ENCODE data around the gene GPR183. TPM values are rescaled to one million over a fixed set of nuclear protein-coding genes. Genes with fewer than 3 reads are reported as not detected.

Gene GPR183
- total RNA-seq, 1 experiment from 2014 or later = 0.30 TPM

- ChIA-PET RAD21 (ENCODE audit: low non-redundant PET in 1 of 2, low total read pairs in 2 of 2, uncharacterized antibody in 2 of 2, unreplicated experiment in 2 of 2) (no interaction called here), POLR2A (no interaction called here), CTCF (interaction anchor here (1.7 kb wide), 1 partner anchor 47 kb away, joined by 4 read pairs; no protein-coding TSS in a partner anchor)
- DNase-seq (ENCODE audit: low read depth, low spot score) (no peak), ATAC-seq (no peak)
- intact Hi-C loops (cut with micrococcal nuclease) = no loop called here
- no TSS peak for BruUV-seq (replicated peaks)
- H3K9ac ChIP-seq (ENCODE audit: low read length) = peak overlapping the region; percentile 43
- H3K4me2 ChIP-seq (ENCODE audit: low read length) = peak overlapping the region; percentile 68
- peak overlapping the region; percentile 56; the same call in 1 of the 2 replicates for H3K27ac ChIP-seq (ENCODE audit: low read depth, low read length)
- H3K36me3 ChIP-seq (ENCODE audit: control insufficient read depth in 1 of 2, insufficient read depth in 2 of 2, low read length in 2 of 2) = no peaks in the 10 kb centered on the region
- H4K20me1 ChIP-seq (ENCODE audit: insufficient read depth) = no peaks in the 10 kb centered on the region
- H3K9me3 ChIP-seq (ENCODE audit: control insufficient read depth in 1 of 2, insufficient read depth in 1 of 2, low read depth in 1 of 2, low read length in 2 of 2) = no peaks in the 10 kb centered on the region
- no peaks in the 10 kb centered on the region for H3K9me2 ChIP-seq (ENCODE audit: insufficient read depth)
- no peaks in the 10 kb centered on the region for H3K27me3 ChIP-seq (ENCODE audit: insufficient read depth, low read length)
- no peak for TF ChIP-seq SIN3A (IDR thresholded peaks at IDR 0.05; ENCODE audit: low read depth)
- TF ChIP-seq ZFX (IDR thresholded peaks at IDR 0.05) = no peak
- TF ChIP-seq POLR2AphosphoS5 (IDR thresholded peaks at IDR 0.05; ENCODE audit: low read depth, low read length) = no peak
- no peak for TF ChIP-seq CTCF (IDR thresholded peaks at IDR 0.05 in 2 of 3, conservative IDR thresholded peaks at IDR 0.05 in 1 of 3; ENCODE audit: borderline replicate concordance in 1 of 3, insufficient read depth in 1 of 3, low read depth in 2 of 3, low read length in 2 of 3)
- no peak for TF ChIP-seq ZBTB33 (IDR thresholded peaks at IDR 0.05; ENCODE audit: extremely low read depth, insufficient replicate concordance, low read length)
- TF ChIP-seq POLR2A (IDR thresholded peaks at IDR 0.05; ENCODE audit: borderline replicate concordance, extremely low read depth, insufficient read depth, insufficient read length) = no peak
- no peak for TF ChIP-seq SP1 (IDR thresholded peaks at IDR 0.05; ENCODE audit: low read depth)
- TF ChIP-seq EZH2 (IDR thresholded peaks at IDR 0.05) = no peak
- no peak for TF ChIP-seq EGR1 (IDR thresholded peaks at IDR 0.05; ENCODE audit: low read depth)
- no peak for TF ChIP-seq CBX3 (IDR thresholded peaks at IDR 0.05; ENCODE audit: low read depth)
- no peak for TF ChIP-seq RAD21 (IDR thresholded peaks at IDR 0.05; ENCODE audit: low read depth)
- no peak for TF ChIP-seq CEBPB (IDR thresholded peaks at IDR 0.05; ENCODE audit: low read depth)
- no peak for TF ChIP-seq REST (IDR thresholded peaks at IDR 0.05; ENCODE audit: low read depth)
- no peak for TF ChIP-seq YY1 (IDR thresholded peaks at IDR 0.05; ENCODE audit: extremely low read depth, insufficient replicate concordance, low read depth, low read length)
- no peak for TF ChIP-seq ELF1 (IDR thresholded peaks at IDR 0.05; ENCODE audit: borderline replicate concordance, low read depth)
- TF ChIP-seq ZNF274 (IDR thresholded peaks at IDR 0.05; ENCODE audit: low read depth, low read length) = no peak
- no peak for TF ChIP-seq MAX (IDR thresholded peaks at IDR 0.05)
- H3K4me1 ChIP-seq (ENCODE audit: control insufficient read depth in 1 of 2, insufficient read depth in 2 of 2, low read length in 2 of 2) = peaks cover 85 to 99% of the 10 kb centered on the region in 2 experiments
- H2AFZ ChIP-seq (ENCODE audit: low read depth, low read length, poor library complexity, severe bottlenecking) = no peak overlapping the region
- peaks cover 22% of the 10 kb centered on the region for H3K79me2 ChIP-seq (ENCODE audit: insufficient read depth, low read length)
- no peak overlapping the region for H3K4me3 ChIP-seq (replicated peaks in 1 of 2; ENCODE audit: low read depth in 1 of 2, low read length in 2 of 2)
Observed at GRCh38 chr13:99316657-99317256, 9.6 kb upstream of the GPR183 start.

Data from HCT116 (cell line).